ENCODE data around the gene CDH22.

DNA sequence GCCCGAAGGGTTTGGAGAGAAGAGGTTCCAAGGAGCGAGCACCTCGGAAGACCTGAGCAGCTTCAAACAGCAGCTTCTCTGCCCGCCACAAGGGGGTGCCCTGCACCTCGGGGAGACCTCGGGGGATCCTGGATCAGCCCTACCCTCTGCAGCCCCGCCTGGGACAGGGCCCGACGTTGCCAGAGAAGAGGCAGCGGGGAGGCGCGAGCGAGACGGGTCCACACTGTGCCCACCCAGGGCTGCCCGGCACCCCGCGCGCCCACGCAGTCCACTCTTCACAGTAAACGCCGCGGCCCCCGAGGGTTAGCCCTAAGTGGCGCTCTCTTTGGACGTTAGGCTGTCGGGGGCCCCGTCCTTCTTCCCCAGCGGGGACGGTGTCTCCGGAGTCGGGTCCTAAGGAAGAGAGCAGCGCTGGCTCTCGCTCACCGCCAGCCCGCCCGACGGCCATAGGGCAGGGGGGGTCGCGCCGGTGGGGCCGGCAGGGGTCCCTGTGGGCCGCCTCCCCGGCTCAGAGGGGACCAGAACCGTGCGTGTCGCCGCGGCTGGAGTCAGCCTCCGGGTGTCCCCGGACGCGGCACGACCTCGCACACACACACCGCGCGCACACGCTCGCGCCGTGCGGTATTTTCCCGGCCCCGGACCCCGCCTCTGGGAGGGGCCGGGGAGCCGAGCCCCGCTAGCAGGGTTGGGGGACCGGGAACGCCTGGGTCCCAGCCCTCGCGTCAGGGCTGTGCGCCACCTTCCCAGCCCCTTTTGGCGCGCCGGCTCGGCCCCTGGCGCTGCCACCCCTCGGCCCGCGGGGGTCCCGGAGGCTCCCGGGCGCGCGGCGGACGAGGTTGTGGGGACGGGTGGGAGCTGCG, 929 bp downstream of the CDH22 start:
- TF ChIP-seq, protein P1, sequence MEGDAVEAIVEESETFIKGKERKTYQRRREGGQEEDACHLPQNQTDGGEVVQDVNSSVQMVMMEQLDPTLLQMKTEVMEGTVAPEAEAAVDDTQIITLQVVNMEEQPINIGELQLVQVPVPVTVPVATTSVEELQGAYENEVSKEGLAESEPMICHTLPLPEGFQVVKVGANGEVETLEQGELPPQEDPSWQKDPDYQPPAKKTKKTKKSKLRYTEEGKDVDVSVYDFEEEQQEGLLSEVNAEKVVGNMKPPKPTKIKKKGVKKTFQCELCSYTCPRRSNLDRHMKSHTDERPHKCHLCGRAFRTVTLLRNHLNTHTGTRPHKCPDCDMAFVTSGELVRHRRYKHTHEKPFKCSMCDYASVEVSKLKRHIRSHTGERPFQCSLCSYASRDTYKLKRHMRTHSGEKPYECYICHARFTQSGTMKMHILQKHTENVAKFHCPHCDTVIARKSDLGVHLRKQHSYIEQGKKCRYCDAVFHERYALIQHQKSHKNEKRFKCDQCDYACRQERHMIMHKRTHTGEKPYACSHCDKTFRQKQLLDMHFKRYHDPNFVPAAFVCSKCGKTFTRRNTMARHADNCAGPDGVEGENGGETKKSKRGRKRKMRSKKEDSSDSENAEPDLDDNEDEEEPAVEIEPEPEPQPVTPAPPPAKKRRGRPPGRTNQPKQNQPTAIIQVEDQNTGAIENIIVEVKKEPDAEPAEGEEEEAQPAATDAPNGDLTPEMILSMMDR (IDR thresholded peaks at IDR 0.05), result peak in 2 of 3 donors; percentile 63 to 81
- no peak for TF ChIP-seq POLR2AphosphoS5 (IDR thresholded peaks at IDR 0.05)
- TF ChIP-seq POLR2A (IDR thresholded peaks at IDR 0.05), result no peak
